ENCODE results near the gene KCNC3. TPM values are rescaled to one million over a fixed set of nuclear protein-coding genes. Genes with fewer than 3 reads are reported as not detected.
A peak's percentile ranks its signal among the peaks of the same experiment; 100 is the strongest.

Gene KCNC3
- total and polyA plus RNA-seq, 2 of the 13 experiments (the other 11 are each of a cell fraction or from before 2014, with no cell fraction given) = 0.29 to 1.7 TPM

DNA sequence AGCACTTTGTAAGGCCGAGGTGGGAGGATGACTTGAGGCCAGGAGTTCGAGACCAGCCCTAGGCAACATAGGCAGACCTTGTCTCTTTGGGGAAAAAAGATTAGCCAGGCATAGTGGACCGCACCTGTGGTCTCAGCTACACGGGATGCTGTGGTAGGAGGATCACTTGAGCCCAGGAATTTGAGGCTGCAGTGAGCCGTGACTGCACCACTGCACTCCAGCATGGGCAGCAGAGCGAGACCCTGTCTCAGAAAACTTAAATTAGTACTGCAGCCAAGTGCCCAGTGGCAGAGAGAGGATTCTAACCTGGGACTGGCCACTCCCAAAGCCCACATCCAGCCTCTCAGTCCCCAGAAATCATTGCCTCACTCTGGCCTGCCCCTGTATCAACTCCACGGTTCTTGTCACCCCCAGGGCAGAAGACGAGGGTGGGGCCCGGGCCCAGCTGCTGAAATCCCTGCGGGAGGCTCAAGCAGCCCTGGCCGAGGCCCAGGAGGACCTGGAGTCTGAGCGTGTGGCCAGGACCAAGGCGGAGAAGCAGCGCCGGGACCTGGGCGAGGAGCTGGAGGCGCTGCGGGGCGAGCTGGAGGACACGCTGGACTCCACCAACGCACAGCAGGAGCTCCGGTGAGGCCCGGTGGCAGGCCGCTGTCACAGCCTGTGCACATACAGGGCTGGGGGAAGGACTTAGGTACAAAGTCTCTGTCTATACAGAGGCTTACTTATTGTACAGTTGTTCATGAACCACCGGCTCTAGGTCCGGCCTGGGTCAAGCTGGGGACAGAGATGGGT lies 53.4 kb downstream of the KCNC3 start:
- H3K9me3 ChIP-seq (ENCODE audit: low read length) = no peaks in the 10 kb centered on the region
- no TSS peak for BruUV-seq (replicated peaks)
- ChIA-PET POLR2A (interaction anchor here (0.6 to 2.2 kb wide), 3 partner anchors 10 to 53 kb away, joined by 3 to 8 read pairs (median 4); partner anchors contain the start of gene KCNC3), CTCF (ENCODE audit: low intra/inter-chr PET ratio, low total read pairs) (no interaction called here)
- peak overlapping the region; percentile 84 for H3K27ac ChIP-seq (ENCODE audit: extremely low read length, insufficient read depth, low read length)
- H3K27me3 ChIP-seq (ENCODE audit: control insufficient read depth in 1 of 2, insufficient read depth in 2 of 2, low read length in 2 of 2) = no peaks in the 10 kb centered on the region
- H3K4me1 ChIP-seq (ENCODE audit: insufficient read depth, low read length) = peaks cover 26% of the 10 kb centered on the region
- DNase-seq (ENCODE audit: low spot score) (peak; percentile 79), FAIRE-seq (peak; percentile 83), ATAC-seq (peak; percentile 99)
- H2AFZ ChIP-seq (ENCODE audit: low read length) = peak overlapping the region; percentile 19
- in situ Hi-C loops (cut with HindIII; ENCODE audit: extremely low pct_ligation_motif_present, low pct_unique_long_range_greater_than_20kb) (no loop called here), intact Hi-C loops (cut with micrococcal nuclease; ENCODE audit: unreplicated experiment) (no loop called here)
- H4K20me1 ChIP-seq (ENCODE audit: insufficient read depth, low read length) = no peaks in the 10 kb centered on the region
- peaks cover 0 to 4% of the 10 kb centered on the region in 2 experiments; a peak in 2 of 5 replicates for H3K36me3 ChIP-seq (replicated peaks in 1 of 2; ENCODE audit: control insufficient read depth in 1 of 2, insufficient read depth in 2 of 2, low read length in 2 of 2)
- WGBS (ENCODE audit: low lambda C conversion rate) = 63% methylated on average over 6 of the region's 26 CpGs
- no peaks in the 10 kb centered on the region for H3K79me2 ChIP-seq (ENCODE audit: insufficient read depth, low read length)
- peak overlapping the region; percentile 65 for H3K9ac ChIP-seq (ENCODE audit: insufficient read depth, low read depth, low read length)
- peak overlapping the region in 2 of 3 experiments; percentile 26 to 61; a peak in 4 of 6 replicates for H3K4me3 ChIP-seq (replicated peaks in 1 of 3; ENCODE audit: insufficient read depth in 1 of 3, low read depth in 2 of 3, low read length in 3 of 3)
- H3K4me2 ChIP-seq (ENCODE audit: low read depth, low read length) = peak overlapping the region; percentile 71
- TF ChIP-seq, protein P1, sequence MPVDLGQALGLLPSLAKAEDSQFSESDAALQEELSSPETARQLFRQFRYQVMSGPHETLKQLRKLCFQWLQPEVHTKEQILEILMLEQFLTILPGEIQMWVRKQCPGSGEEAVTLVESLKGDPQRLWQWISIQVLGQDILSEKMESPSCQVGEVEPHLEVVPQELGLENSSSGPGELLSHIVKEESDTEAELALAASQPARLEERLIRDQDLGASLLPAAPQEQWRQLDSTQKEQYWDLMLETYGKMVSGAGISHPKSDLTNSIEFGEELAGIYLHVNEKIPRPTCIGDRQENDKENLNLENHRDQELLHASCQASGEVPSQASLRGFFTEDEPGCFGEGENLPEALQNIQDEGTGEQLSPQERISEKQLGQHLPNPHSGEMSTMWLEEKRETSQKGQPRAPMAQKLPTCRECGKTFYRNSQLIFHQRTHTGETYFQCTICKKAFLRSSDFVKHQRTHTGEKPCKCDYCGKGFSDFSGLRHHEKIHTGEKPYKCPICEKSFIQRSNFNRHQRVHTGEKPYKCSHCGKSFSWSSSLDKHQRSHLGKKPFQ (CRISPR knock-in tag; IDR thresholded peaks at IDR 0.05; ENCODE audit: insufficient replicate concordance) = peak; percentile 32
- TF ChIP-seq, protein P2, sequence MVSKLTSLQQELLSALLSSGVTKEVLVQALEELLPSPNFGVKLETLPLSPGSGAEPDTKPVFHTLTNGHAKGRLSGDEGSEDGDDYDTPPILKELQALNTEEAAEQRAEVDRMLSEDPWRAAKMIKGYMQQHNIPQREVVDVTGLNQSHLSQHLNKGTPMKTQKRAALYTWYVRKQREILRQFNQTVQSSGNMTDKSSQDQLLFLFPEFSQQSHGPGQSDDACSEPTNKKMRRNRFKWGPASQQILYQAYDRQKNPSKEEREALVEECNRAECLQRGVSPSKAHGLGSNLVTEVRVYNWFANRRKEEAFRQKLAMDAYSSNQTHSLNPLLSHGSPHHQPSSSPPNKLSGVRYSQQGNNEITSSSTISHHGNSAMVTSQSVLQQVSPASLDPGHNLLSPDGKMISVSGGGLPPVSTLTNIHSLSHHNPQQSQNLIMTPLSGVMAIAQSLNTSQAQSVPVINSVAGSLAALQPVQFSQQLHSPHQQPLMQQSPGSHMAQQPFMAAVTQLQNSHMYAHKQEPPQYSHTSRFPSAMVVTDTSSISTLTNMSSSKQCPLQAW (CRISPR knock-in tag; IDR thresholded peaks at IDR 0.05) = peak; percentile 75
- TF ChIP-seq, protein P3, sequence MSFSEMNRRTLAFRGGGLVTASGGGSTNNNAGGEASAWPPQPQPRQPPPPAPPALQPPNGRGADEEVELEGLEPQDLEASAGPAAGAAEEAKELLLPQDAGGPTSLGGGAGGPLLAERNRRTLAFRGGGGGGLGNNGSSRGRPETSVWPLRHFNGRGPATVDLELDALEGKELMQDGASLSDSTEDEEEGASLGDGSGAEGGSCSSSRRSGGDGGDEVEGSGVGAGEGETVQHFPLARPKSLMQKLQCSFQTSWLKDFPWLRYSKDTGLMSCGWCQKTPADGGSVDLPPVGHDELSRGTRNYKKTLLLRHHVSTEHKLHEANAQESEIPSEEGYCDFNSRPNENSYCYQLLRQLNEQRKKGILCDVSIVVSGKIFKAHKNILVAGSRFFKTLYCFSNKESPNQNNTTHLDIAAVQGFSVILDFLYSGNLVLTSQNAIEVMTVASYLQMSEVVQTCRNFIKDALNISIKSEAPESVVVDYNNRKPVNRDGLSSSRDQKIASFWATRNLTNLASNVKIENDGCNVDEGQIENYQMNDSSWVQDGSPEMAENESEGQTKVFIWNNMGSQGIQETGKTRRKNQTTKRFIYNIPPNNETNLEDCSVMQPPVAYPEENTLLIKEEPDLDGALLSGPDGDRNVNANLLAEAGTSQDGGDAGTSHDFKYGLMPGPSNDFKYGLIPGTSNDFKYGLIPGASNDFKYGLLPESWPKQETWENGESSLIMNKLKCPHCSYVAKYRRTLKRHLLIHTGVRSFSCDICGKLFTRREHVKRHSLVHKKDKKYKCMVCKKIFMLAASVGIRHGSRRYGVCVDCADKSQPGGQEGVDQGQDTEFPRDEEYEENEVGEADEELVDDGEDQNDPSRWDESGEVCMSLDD (CRISPR knock-in tag; IDR thresholded peaks at IDR 0.05; ENCODE audit: borderline replicate concordance) = no peak
- TF ChIP-seq HNF4G (IDR thresholded peaks at IDR 0.05; ENCODE audit: borderline replicate concordance, low read depth, low read length) (peak; percentile 80), HNF4G (CRISPR knock-in tag; IDR thresholded peaks at IDR 0.05; ENCODE audit: borderline replicate concordance, low read depth) (peak; percentile 57; the same call in 1 of the 2 replicates), FOXA3 (CRISPR knock-in tag; IDR thresholded peaks at IDR 0.05) (peak; percentile 61), NR2F1 (CRISPR knock-in tag; IDR thresholded peaks at IDR 0.05) (peak in 1 of 2 experiments; percentile 34; a peak in 1 of 4 replicates), NR2F6 (IDR thresholded peaks at IDR 0.05) (peak; percentile 44; the same call in 1 of the 2 replicates), NR2F6 (CRISPR knock-in tag; IDR thresholded peaks at IDR 0.05) (peak; percentile 59; the same call in 1 of the 2 replicates), ZNF629 (CRISPR knock-in tag; conservative IDR thresholded peaks at IDR 0.05) (peak; percentile 69)
- TF ChIP-seq, protein P4, sequence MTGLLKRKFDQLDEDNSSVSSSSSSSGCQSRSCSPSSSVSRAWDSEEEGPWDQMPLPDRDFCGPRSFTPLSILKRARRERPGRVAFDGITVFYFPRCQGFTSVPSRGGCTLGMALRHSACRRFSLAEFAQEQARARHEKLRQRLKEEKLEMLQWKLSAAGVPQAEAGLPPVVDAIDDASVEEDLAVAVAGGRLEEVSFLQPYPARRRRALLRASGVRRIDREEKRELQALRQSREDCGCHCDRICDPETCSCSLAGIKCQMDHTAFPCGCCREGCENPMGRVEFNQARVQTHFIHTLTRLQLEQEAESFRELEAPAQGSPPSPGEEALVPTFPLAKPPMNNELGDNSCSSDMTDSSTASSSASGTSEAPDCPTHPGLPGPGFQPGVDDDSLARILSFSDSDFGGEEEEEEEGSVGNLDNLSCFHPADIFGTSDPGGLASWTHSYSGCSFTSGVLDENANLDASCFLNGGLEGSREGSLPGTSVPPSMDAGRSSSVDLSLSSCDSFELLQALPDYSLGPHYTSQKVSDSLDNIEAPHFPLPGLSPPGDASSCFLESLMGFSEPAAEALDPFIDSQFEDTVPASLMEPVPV (CRISPR knock-in tag; IDR thresholded peaks at IDR 0.05) = 0 out of 2 replicates have a peak, but pooled peaks have one; percentile 25
- TF ChIP-seq, protein P5, sequence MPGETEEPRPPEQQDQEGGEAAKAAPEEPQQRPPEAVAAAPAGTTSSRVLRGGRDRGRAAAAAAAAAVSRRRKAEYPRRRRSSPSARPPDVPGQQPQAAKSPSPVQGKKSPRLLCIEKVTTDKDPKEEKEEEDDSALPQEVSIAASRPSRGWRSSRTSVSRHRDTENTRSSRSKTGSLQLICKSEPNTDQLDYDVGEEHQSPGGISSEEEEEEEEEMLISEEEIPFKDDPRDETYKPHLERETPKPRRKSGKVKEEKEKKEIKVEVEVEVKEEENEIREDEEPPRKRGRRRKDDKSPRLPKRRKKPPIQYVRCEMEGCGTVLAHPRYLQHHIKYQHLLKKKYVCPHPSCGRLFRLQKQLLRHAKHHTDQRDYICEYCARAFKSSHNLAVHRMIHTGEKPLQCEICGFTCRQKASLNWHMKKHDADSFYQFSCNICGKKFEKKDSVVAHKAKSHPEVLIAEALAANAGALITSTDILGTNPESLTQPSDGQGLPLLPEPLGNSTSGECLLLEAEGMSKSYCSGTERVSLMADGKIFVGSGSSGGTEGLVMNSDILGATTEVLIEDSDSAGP (CRISPR knock-in tag; IDR thresholded peaks at IDR 0.05; ENCODE audit: borderline replicate concordance) = peak; percentile 67; the same call in 1 of the 2 replicates

Data from HepG2 (cell line).